ENCODE data around the gene CYB561.

CYB561 gene

DNA sequence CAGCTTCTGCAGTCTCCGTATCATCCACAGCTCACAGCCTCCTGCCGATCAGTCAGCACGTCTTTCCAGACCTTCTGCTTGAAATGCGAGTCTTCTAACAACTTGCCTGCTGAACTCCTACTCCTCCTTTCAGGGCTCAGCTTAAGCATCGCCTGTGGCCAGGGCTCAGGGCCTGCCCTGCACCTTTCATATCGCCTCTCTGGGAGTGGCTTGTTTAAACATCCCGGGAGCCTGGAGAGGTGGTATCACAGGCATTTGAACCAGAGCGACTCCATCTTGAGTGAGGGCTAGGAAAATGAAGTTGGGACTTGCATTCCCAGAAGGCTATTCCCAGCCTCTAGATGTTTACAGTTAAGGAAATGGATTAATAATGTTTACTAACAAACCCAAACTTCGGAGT is 13.9 kb upstream of the CYB561 start:
- no peak for TF ChIP-seq POLR2AphosphoS5 (IDR thresholded peaks at IDR 0.05; ENCODE audit: low read depth, low read length)
- no peak for TF ChIP-seq TAF1 (IDR thresholded peaks at IDR 0.05; ENCODE audit: borderline replicate concordance, insufficient read depth, low read length)
- no peak for TF ChIP-seq SIN3A (IDR thresholded peaks at IDR 0.05; ENCODE audit: borderline replicate concordance, insufficient read depth, low read length)
- TF ChIP-seq, protein P1, sequence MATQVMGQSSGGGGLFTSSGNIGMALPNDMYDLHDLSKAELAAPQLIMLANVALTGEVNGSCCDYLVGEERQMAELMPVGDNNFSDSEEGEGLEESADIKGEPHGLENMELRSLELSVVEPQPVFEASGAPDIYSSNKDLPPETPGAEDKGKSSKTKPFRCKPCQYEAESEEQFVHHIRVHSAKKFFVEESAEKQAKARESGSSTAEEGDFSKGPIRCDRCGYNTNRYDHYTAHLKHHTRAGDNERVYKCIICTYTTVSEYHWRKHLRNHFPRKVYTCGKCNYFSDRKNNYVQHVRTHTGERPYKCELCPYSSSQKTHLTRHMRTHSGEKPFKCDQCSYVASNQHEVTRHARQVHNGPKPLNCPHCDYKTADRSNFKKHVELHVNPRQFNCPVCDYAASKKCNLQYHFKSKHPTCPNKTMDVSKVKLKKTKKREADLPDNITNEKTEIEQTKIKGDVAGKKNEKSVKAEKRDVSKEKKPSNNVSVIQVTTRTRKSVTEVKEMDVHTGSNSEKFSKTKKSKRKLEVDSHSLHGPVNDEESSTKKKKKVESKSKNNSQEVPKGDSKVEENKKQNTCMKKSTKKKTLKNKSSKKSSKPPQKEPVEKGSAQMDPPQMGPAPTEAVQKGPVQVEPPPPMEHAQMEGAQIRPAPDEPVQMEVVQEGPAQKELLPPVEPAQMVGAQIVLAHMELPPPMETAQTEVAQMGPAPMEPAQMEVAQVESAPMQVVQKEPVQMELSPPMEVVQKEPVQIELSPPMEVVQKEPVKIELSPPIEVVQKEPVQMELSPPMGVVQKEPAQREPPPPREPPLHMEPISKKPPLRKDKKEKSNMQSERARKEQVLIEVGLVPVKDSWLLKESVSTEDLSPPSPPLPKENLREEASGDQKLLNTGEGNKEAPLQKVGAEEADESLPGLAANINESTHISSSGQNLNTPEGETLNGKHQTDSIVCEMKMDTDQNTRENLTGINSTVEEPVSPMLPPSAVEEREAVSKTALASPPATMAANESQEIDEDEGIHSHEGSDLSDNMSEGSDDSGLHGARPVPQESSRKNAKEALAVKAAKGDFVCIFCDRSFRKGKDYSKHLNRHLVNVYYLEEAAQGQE (IDR thresholded peaks at IDR 0.05; ENCODE audit: insufficient read depth in 1 of 2, low read depth in 2 of 2, low read length in 2 of 2), result no peak

DNA sequence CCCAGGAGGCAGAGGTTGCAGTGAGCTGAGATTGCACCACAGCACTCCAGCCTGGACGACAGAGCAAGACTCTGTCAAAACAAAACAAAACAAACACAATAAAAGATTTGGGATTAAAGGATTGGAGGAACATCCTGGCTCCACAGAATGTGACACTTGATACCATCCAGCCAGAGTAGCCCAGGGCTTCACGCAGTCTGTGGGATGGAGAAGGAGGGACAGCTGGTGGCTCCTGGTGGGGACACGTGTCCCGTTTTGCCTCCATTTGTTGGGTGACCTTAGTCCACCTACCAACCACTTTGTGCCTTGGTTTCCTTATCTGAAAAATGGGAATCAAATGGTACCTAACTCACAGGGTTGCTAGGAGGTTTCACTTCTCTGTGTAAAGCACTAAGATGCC is 12.4 kb upstream of the CYB561 start:
- TF ChIP-seq, protein P1 (IDR thresholded peaks at IDR 0.05; ENCODE audit: insufficient read depth in 1 of 2, low read depth in 2 of 2, low read length in 2 of 2), result no peak
- no peak for TF ChIP-seq FOXP2 (optimal IDR thresholded peaks at IDR 0.05; ENCODE audit: borderline replicate concordance, extremely low read depth, extremely low read length, insufficient read depth)
- TF ChIP-seq SIN3A (IDR thresholded peaks at IDR 0.05; ENCODE audit: borderline replicate concordance, insufficient read depth, low read length), result no peak
- no peak for TF ChIP-seq TAF1 (IDR thresholded peaks at IDR 0.05; ENCODE audit: borderline replicate concordance, insufficient read depth, low read length)
- TF ChIP-seq POLR2AphosphoS5 (IDR thresholded peaks at IDR 0.05; ENCODE audit: low read depth, low read length), result no peak

DNA sequence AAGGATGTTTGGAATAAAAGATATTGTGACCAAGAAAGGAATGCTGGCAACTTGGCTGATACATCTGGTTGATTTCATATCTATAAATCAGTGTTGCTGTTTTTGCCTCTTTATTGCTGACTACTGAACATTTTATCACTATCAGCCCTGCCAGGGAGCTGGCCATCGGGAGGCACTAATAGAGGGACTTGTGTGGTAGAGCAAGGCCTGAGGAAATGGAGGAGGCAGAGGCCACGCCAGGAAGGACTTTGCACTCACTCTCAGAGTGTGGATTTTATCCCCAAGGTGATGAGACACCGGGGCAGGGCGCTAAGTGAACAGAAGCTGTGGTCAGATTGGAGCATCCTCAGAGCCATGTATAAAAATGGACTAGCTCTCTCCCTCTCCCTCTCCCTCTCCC is 9.3 kb upstream of the CYB561 start:
- TF ChIP-seq POLR2AphosphoS5 (IDR thresholded peaks at IDR 0.05; ENCODE audit: low read depth, low read length) (no peak), FOXP2 (optimal IDR thresholded peaks at IDR 0.05; ENCODE audit: borderline replicate concordance, extremely low read depth, extremely low read length, insufficient read depth) (no peak), SIN3A (IDR thresholded peaks at IDR 0.05; ENCODE audit: borderline replicate concordance, insufficient read depth, low read length) (no peak), TAF1 (IDR thresholded peaks at IDR 0.05; ENCODE audit: borderline replicate concordance, insufficient read depth, low read length) (no peak)
- TF ChIP-seq, protein P1 (IDR thresholded peaks at IDR 0.05; ENCODE audit: insufficient read depth in 1 of 2, low read depth in 2 of 2, low read length in 2 of 2), result no peak

DNA sequence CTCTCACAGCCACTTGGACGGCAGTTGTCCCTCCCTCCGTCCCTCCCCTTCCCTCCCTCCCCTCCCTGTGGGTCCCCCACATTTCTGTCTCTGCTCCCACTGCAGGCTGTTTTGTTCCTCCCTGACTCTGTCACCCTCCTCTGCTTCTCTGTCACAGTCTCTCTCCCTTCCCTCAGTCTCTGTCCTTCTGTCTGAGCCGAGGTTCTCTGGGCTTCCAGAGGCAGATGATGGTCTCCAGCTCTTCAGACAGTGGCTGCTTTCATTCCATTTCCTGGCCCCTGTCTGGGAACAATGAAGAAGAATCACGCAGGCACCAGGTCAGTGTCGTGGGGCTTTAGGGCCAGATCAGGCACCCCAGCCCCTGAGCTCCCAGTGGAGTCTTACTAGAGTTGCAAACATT is 8.8 kb upstream of the CYB561 start:
- TF ChIP-seq SIN3A (IDR thresholded peaks at IDR 0.05; ENCODE audit: borderline replicate concordance, insufficient read depth, low read length) (no peak), FOXP2 (optimal IDR thresholded peaks at IDR 0.05; ENCODE audit: borderline replicate concordance, extremely low read depth, extremely low read length, insufficient read depth) (no peak), POLR2AphosphoS5 (IDR thresholded peaks at IDR 0.05; ENCODE audit: low read depth, low read length) (no peak), TAF1 (IDR thresholded peaks at IDR 0.05; ENCODE audit: borderline replicate concordance, insufficient read depth, low read length) (no peak)
- TF ChIP-seq, protein P1 (IDR thresholded peaks at IDR 0.05; ENCODE audit: insufficient read depth in 1 of 2, low read depth in 2 of 2, low read length in 2 of 2), result no peak

DNA sequence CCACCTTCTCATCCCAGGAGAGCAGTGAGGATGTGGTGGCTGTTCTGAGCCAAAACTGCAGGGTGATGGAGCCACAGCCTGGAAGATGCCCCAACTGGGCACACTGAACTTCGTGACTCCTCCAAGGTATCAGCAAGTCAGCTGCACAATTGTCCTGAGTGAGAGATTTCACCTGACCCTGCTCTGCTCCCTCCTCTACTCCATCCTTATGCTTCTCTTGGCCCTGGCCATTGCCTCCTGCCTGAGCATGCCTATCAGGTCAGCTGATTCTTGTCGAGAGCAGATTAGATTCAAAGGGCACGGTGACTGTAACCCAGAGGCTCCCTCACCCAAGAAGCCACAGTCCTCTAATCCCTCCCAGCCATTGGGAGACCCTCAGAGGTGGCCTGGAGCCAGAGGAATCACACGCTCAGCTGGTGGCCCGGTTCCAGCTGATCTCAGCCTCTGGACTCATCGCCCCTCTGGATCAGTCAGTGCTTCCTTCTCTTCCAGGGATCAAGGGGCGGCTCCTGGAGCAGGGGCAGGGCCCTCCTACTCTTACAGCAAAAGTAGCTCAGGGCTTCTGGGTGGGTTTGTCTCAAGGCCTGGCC is 7.0 kb upstream of the CYB561 start:
- TF ChIP-seq TAF1 (IDR thresholded peaks at IDR 0.05; ENCODE audit: borderline replicate concordance, insufficient read depth, low read length), result no peak
- TF ChIP-seq, protein P1 (IDR thresholded peaks at IDR 0.05; ENCODE audit: insufficient read depth in 1 of 2, low read depth in 2 of 2, low read length in 2 of 2), result no peak
- TF ChIP-seq FOXP2 (optimal IDR thresholded peaks at IDR 0.05; ENCODE audit: borderline replicate concordance, extremely low read depth, extremely low read length, insufficient read depth), result no peak
- TF ChIP-seq POLR2AphosphoS5 (IDR thresholded peaks at IDR 0.05; ENCODE audit: low read depth, low read length), result no peak
- no peak for TF ChIP-seq SIN3A (IDR thresholded peaks at IDR 0.05; ENCODE audit: borderline replicate concordance, insufficient read depth, low read length)
